Measurements from ENCODE around the gene DDX19B.

DNA sequence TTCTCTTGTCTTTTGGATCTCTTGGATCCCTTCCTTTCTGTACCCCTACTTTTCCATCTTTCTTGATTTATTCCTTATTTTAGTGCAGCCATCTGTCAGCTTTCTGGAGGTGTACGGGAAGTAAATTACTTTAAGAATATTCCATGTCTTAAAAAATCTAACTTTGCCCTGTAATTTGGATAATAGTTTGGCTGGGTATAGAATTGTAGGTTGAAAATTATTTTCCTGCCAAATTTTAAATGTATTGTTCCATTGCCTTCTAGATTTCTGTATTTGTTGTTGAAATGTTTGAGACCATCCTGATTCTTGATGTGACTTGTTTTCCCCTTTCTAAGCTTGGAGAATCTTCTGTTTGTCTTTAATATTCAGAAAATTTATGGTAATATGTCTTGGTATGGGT, 2.1 kb downstream of the DDX19B start:
- TF ChIP-seq CTCF (IDR thresholded peaks at IDR 0.05) (no peak), POLR2A (IDR thresholded peaks at IDR 0.05) (no peak), EP300 (IDR thresholded peaks at IDR 0.05) (no peak)

All from ovary (tissue), 3 donors.